ENCODE data around the gene PCGF2.
A peak's percentile ranks its signal among the peaks of the same experiment; 100 is the strongest.
"Not testable (repeated sequence)": the region's sequence is repeated elsewhere in the genome, so short reads cannot be mapped to it uniquely, and the experiment has no call there.

Gene PCGF2

DNA sequence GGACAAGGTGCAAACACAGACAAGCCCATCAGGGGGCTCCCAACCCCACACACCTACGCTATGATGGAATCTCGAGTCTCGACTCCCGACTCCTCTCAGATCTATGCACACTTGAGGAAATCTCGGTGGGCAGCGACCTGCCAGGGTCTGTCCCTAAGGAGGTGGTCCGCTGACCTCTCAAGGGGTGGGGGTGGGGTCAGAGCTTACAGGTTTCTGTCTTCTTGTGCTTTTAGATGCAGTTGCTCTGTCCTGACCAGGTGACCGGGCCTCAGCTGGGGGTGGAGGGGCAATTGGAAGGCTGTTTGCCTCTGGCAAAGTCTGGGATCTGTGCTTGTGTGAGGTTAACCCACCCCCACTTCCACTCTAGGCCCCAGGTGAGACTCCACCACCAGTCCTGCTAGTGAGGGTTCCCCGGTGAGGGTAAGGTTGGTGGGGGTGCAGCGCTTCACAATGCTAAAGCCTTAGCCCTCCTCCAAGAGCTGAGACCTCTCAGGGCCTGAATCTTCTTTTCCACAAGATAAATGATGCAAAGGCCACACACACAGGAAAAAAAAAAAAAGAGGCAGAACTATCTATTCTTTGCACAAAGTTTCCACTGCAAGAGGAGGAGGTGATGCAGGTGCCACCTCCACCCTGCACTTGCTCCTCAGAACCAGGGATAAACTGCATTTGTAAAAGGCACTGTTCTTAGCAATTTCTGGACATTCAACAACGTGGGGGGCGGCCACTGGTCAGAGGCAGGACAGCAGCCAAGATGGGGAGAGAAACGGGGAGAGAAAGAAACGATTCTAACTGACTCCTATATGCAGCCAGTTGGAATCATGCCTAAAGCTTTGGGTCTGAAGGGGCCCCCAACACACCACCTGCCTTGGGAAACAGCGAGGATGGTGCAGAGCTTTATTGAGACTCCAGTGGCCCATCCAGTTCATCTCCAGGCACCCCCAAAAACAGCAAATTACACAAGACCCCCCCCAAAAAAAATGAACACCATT lies 13.9 kb downstream of the PCGF2 start:
- DNase-seq: peak; percentile 42 to 60

DNA sequence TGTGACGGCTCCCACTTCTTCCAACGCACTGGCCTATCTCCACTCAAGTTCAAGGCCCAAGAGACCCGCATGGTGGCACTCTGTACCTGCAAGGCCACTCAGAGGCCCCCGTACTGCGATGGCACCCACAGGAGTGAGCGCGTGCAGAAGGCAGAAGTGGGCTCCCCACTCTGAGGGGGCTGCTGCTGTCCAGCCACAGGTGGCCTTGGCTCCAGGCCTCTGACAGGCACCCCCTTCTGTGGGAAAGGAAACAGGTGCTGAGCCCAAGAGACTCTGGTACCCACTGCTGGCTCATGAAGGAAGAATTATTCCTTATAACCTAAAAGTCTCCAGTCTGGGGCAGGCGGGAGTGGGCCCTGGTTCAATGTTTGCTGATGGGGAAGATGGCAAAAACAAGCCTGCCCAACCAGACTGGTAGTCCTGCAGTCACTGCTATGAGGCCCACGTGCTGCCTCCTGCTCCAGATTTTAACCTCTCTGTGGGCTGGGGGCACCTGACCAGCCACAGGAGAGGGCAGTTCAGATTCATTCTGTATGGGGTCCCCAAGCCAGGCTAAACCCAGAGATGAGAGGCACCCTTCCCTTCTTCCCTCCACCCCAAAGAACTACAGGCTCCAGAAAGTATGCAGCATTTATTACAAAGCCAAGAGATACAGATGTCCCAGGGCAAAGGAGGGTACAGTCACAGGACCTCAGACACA lies 14.7 kb downstream of the PCGF2 start:
- DNase-seq: no peak

DNA sequence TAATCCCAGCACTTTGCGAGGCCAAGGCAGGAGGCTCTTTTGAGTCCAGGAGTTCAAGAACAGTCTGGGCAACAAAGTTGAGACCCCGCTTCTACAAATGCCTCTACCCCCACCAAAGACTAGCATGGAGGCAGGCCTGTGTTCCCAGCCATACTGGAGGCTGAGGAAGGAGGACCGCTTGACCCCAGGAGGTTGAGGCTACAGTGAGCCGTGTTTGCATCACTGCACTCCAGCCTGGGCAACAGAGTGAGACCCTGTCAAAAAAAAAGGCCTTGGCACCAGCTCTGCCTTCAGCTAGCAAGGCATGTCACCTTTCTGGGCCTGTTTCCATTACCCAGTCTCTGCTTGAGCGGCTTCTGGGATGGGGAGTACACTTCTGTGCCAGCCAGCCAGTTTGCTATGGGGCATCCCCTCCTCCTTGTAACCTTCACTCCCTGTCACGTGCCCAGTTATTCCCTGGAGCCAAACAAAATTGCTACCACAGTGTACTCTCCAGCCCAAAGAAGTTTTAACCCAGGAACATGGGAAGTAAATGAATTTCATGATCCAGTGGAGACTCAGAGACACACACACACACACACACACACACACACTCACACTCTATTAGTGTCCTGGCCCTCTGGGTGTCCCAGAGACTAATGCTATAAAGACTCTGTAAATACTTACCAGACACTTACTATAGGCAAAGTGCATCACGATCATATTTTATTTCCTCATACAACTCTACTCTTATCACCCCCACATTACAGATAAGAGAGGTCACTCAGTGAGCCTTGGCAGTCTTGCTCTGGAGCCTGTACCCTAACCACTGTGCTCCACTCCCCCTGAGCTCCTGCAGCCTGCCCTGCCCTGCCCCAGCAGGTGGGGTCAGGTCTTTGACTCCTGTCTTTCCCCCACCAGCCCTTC lies 15.5 kb downstream of the PCGF2 start:
- no peak for DNase-seq

DNA sequence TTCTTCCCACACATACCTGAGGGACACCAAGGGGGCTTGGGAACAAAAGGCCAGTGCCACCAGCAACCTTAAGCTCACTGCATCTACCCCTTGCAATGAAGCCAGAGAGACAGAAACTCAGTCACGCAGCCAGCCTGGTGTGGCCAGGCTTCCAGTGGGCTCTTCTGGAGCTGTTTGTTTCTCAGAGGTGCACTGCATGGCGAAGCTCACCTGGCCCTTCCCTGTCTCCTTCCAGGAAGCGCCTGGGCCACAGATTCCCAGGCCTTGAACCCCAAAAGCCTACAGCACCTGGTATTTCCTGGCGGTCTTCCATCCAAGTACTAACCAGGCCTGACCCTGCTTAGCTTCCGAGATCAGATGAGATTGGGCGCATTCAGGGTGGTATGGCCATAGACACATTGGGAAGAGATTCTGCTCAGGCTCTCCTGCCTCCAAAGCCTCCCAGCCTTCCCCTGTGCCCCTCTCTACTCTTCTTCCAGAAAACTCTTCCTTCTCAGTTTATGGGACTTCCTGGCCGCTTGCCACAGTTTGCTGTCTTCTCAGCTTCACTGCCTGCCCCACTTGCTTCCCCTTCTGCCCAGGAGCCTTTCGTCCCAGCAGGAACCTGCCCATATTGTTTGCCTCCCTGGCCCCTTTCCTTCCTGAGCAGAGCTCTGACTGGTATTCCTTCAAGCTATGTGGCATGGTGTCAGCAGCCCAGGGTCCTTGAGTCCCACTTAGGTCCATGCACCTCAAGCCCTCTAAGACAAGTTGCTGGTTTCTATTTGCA lies 16.4 kb downstream of the PCGF2 start:
- no peak for DNase-seq

DNA sequence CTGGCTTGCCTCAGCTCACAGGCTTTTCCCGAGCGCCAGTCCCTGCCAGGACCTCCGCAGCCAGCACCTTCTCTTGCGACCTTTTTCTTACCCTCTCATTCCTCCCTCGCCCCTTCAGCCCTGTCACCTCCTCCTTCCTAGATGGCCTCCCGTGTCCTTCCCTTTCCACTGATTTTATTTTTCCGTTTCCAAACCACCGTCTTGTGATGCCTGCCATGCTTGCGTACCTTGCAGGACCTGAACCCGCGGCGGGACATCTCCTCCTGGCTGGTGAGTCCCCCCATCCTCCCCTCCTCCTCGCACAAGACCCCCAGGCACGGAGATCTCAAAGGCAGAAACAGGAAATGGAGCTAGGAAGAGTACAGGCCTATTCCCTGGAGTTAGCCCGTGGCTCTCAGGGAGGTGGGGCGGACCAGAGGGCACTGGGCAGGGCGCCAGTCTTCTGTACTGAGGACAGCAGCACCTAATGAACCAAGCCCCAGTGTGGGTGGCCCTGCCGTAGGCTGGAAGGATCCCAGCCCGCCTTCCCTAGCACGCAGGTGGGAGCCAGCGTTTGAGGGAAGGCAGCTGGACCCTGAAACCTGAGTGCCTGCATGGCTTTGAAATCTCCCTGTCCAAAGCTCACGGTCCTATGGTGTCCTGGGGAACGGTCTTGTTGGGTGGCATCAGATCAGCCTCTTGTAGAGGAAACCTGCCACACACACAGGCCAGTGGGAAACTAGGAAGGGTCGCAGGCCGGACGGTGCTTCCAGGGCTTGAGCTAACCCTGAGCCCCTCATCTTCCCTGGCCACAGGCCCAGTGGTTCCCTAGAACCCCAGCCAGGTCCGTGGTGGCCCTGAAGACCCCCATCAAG lies 17.4 kb downstream of the PCGF2 start:
- peak in 1 of 2 experiments; percentile 67 for DNase-seq

DNA sequence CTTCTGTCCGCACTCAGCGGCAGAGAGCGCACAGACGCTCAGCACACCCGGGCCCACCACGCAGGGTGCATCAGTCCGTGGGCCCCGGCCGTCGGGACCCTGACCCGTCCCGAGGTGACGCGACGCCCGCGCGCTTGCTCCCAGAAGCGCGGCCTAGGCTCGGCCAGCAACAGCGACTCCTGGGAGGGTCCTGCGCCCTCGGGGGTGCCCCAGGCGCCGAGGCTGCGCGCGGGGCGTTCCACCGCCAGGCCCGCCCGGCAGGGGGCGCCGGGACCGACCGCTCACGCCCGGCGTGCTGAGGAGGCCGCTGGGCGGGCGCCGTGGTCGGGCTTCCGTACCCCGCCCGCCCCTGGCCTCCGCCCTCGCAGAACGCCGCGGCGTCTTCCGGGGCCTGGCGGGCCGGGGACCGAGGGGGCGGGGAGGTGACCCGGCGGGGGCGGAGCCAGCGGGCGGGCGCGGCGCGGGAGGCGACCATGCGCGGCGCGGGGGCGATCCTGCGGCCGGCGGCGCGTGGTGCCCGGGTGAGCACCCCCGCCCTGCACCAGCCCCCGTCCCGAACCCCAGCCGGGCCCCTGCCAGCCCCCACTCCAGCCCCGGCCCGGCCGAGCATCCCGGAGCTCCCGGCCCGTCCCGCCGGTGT lies 18.1 kb downstream of the PCGF2 start, which contains the start of gene CISD3:
TSS of gene CISD3 (plus strand) at position 456 of the 640 bp plus-strand sequence. CDS start at position 474, 18 bp downstream.
- DNase-seq: peak; percentile 86 to 92

DNA sequence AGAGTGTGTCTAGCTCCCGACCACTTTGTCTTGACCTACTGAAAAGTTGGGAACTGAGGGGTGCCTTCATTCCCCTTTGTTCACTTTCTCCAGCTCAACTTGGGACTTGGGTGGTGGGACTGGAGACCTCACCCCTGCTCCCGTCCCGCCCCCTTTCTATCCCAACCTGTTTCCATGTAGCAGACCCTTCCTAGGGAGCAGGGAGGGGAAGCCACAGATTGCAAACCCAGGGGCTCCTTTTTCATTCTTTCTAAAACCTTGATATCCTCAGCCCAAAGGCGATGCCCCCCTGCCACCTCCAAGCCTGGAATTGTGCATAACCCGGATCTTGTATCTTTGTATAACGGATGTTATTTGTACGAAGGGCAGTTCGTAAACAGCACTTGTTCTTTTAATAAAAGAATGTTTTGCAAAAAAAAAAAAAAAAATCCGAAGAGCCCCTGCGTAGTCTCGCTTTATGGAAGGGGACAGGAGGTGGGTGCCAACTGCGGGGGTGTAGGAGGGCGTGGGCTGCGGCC lies 18.7 kb downstream of the PCGF2 start:
- peak; percentile 31 to 38 for DNase-seq

DNA sequence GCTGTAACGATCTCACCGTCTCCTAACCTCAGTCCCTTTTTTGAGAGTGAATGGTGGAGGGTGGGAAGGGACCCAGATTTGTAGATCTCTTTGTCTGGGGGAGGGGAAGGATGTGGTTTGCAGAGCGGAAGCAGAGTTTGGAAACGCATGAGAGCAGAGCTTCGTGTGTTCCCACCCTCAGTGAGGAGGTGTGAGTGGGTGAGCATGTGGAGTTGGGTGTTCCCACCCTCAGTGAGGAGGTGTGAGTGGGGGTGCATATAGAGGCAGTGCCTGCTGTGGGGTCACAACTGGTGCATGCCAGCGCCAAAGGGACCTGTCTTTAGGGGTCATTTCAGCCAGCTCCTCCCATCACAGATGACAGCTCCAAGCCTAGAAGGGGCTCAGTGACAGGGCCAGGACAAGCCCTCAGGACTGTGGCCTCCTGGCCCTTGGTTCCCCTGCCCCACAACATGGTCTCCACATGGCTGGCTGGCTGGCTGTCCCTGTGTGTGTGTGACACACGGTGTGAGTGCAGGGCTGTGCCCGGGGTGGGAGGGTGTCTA lies 19.8 kb downstream of the PCGF2 start:
- peak; percentile 71 to 75 for DNase-seq

DNA sequence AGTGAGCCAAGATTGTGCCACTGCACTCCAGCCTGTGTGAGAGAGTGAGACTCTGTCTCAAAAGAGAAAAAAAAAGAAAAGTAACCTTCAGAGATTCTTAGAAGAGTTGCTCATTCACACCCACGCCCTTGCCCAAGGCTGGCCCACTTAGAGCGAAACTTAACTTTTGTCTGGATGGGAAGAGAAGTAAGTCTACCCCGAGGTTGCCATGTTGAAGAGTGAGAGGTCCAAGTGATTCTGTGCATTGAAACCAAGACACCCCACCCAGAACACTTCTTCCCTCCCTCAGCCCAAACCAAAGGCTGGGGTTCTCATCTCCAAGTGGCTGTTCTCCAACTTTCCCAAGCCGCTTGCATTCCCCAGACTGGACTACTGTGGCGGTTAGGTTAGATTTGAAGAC lies 20.4 kb downstream of the PCGF2 start:
- DNase-seq: peak; percentile 87

DNA sequence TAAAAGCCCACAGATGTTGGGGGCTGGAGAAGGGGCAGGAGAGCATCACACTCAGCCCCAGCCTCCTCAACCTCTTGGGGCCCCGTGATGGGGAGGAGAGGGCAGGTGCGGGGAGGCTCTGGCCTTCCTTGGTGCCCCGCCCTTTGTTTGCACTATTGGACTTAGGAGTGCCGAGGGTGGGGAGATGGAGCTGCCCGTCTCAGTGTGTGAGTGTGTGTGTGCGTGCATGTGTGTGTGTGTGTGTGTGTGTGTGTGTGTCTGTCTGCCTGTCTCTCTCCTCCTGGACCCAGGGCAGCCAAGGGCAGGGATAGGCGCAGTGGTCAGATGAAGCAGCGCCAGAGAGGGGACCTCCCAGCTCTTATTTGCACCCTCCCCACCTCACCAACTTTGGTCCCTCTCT lies 22.0 kb downstream of the PCGF2 start:
- DNase-seq: not testable (repeated sequence)

DNA sequence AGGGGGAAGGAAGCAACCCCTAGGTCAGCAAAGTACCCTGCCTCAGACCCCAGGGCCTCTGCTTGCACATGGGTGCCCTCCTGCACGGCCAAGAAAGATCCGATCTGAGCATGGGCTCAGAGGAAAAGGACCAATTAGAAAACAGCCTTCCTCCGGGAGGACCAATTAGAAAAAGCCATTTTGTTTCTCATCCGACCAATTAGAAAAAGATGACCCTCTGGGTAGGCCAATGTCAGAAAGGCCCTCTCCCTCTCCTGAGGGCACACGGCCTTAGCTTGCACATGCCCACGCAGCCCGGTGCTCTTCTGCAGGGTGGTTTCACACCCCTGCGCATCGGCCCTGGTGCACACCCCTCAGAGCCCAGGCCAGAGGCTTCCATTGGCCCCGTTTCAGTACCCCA lies 23.1 kb downstream of the PCGF2 start:
- no peak for DNase-seq

DNA sequence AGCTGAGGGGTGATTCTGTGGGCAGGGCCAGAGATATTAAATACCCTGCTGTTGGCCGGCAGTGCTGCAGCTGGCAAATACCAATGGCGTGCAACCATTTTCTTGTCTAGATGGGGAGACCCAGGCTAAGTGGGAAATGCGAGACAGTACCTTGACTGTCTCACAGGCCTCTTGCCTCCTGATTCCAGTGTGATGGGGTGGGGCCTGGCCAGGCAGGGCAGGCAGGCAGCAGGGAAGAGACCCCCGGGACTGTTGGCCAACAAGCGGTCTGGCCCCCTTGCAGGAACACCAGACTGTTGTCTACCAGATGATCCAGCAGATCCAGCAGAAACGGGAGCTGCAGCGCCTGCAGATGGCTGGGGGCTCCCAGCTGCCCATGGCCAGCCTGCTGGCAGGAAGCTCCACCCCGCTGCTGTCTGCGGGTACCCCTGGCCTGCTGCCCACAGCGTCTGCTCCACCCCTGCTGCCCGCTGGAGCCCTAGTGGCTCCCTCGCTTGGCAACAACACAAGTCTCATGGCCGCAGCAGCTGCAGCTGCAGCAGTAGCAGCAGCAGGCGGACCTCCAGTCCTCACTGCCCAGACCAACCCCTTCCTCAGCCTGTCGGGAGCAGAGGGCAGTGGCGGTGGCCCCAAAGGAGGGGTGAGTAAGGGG lies 23.7 kb downstream of the PCGF2 start:
- no peak for DNase-seq

DNA sequence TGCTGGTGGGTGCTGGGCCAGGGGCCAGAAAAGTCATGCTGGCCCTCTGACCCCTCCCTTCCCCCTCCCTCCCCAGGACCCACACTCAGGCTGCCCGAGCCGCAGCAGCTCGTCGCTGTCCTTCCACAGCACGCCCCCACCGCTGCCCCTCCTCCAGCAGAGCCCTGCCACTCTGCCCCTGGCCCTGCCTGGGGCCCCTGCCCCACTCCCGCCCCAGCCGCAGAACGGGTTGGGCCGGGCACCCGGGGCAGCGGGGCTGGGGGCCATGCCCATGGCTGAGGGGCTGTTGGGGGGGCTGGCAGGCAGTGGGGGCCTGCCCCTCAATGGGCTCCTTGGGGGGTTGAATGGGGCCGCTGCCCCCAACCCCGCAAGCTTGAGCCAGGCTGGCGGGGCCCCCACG lies 26.3 kb downstream of the PCGF2 start:
- no peak for DNase-seq

DNA sequence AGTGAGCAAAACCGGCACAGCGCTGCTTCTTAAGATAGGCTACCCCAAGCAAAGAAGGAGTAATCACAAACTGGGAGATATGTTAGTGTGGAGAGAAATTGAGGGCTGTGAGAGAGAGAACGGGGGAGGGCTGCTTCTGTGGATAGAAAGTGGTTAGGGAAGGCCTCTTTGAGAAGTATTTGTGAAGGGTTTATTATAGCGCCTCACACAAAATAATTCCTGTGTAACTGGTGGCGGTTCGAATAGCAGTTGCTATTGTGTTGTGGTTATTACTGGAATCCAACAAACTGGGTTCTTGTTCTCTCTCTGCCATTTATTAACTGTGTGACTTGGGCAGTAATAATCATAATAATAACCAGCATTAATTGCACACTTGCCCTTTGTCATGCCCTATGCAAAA lies 27.2 kb downstream of the PCGF2 start:
- DNase-seq: no peak

DNA sequence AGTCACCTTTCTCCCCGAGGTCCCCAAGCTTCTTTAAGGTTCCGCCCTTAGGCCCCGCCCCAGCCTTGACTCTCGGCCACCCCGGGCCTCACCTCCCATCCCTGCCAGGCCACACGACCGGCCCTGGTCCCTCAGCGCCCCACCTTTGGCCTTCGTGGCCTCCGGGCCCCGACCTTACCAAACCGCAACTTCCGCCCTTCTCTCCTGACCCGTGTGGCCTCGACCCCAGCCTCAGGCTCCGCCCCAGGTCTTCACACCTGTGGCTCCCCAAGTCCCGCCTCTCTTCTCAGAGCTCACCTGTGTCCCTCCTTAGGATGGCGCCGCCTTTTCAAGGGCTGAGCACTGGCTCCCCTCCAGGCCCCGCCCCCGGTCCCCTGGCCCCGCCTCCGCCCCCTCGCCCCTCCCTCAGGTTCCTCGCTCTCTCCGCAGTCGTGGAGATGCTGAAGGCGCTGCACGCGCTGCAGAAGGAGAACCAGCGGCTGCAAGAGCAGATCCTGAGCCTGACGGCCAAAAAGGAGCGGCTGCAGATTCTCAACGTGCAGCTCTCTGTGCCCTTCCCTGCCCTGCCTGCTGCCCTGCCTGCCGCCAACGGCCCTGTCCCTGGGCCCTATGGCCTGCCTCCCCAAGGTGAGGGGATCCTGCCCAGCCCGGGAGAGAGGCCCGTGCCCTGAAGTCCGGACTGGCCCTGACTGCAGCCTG lies 28.0 kb downstream of the PCGF2 start:
- no peak for DNase-seq

DNA sequence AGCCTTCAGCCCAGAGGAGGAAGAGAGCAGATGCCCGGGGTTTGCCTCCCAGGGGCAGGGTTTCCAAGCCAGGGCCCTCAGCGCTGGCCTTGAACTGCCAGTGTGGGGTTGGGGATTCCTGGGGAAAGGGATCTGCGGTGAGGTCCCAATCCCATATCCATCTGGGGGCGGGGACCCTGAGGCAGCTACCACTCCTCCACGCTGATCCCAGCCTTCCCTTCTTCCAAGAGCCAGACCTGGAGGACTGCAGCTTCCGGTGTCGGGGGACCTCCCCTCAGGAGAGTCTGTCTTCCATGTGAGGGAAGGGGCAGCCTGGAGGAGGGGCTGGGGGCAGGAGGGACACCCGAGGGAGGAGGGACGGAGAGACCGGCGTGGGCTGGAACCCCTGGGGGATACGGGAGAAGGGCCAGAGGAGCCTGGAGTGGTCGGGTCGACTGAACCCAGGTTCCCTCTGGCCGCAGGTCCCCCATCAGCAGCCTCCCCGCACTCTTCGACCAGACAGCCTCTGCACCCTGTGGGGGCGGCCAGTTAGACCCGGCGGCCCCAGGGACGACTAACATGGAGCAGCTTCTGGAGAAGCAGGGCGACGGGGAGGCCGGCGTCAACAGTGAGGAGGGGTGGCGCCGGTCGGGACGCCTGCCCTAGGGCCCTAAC lies 28.7 kb downstream of the PCGF2 start:
- no peak for DNase-seq

DNA sequence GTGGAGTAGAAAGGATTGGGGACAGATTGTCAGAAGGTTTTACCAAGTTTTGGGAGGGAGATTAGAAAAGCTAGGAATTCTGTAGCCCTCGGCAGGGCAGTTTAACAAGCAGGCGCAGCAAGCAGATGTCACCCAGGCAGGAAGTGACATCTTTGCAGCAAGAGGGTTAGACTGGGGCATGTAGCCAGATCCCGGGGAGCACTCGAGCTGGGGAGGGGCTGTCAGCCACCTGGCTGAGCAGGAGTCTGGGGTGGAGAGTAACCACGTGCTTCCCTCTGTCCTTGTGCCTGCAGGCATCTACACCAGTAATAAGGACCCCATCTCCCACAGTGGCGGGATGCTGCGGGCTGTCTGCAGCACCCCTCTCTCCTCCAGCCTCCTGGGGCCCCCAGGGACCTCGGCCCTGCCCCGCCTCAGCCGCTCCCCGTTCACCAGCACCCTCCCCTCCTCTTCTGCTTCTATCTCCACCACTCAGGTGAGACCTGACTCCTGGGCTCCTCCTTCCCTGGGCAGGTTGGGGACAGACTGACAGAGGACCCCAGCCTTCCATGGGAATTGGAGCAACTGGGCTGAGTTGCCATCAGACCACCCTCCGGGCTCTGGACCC lies 30.9 kb downstream of the PCGF2 start:
- DNase-seq: no peak
